ENCODE measurements around the gene TIGAR. TPM values are rescaled to one million over a fixed set of nuclear protein-coding genes. Genes with fewer than 3 reads are reported as not detected.

The TIGAR gene
- total and polyA plus RNA-seq, 2 of the 8 experiments (the other 6 are each of a cell fraction or from before 2014, with no cell fraction given) = 3.8 to 26.4 TPM

DNA sequence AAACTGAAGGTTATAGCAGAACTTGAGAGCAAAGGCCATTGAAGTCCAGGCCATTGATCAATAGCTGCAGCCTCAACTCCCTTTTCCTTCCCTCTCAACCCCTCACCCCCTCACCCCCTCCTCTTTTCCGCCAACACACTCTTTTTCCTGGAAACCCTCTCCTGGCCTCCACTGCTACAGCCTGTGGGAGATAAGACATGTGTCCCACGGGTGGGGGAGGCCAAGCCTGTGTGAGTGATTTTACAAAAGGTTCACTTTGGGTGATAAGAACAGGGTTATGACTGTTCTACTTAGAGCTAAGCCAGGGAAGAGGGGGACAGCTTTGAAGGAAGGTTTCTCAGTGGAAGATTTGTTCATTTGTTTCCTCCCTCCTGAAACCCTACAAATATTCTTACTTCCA, 67.6 kb downstream of the TIGAR start:
- ChIA-PET POLR2A (ENCODE audit: partially characterized antibody) (no interaction called here), CTCF (ENCODE audit: partially characterized antibody) (interaction anchor here (1.5 to 1.6 kb wide), 2 partner anchors 17 to 138 kb away, joined by 5 read pairs; no protein-coding TSS in a partner anchor)
- Histone ChIP-seq H2BK120ac (replicated peaks; ENCODE audit: low read depth, low read length) (no peak overlapping the region), H2BK5ac (ENCODE audit: low read depth, low read length) (no peak overlapping the region), H2AK5ac (ENCODE audit: low read depth, low read length) (no peak overlapping the region), H3K4me1 (replicated peaks in 1 of 4; ENCODE audit: control insufficient read depth in 3 of 4, insufficient read depth in 4 of 4, low read length in 3 of 4) (peaks cover 0 to under 1% (median 0%) of the 10 kb centered on the region in 4 experiments; a peak in 1 of 7 replicates), H3K36me3 (ENCODE audit: control insufficient read depth in 2 of 4, insufficient read depth in 4 of 4, low read length in 3 of 4) (no peaks in the 10 kb centered on the region), H3K23ac (ENCODE audit: insufficient read length) (no peak overlapping the region), H3K56ac (replicated peaks; ENCODE audit: insufficient read length, low read depth, low read length) (no peak overlapping the region), H3K4me3 (ENCODE audit: extremely low read depth in 1 of 4, insufficient read depth in 2 of 4, low read depth in 3 of 4, low read length in 4 of 4) (no peak overlapping the region), H3K14ac (ENCODE audit: insufficient read length) (no peak overlapping the region), H3K4ac (replicated peaks; ENCODE audit: insufficient read length, low read depth, low read length) (no peak overlapping the region), H4K20me1 (replicated peaks in 1 of 2; ENCODE audit: control insufficient read depth in 1 of 2, insufficient read depth in 2 of 2, low read length in 2 of 2) (no peaks in the 10 kb centered on the region), H3K9ac (replicated peaks in 1 of 4; ENCODE audit: extremely low read depth in 1 of 4, low read depth in 3 of 4, low read length in 3 of 4) (no peak overlapping the region), H2BK12ac (ENCODE audit: low read depth, low read length) (no peak overlapping the region), H3K79me2 (ENCODE audit: control insufficient read depth in 1 of 2, insufficient read depth in 2 of 2, low read length in 2 of 2) (no peaks in the 10 kb centered on the region), H3K4me2 (ENCODE audit: insufficient read depth in 1 of 2, low read depth in 2 of 2, low read length in 2 of 2) (no peak overlapping the region), H3K9me3 (ENCODE audit: insufficient read depth in 2 of 2, low read depth in 1 of 2, low read length in 1 of 2) (no peaks in the 10 kb centered on the region), H4K8ac (ENCODE audit: extremely low read depth, insufficient read depth, low read length) (no peak overlapping the region), H3K18ac (ENCODE audit: extremely low read depth, low read length) (no peak overlapping the region), H2BK15ac (ENCODE audit: low read length) (no peak overlapping the region), H4K91ac (replicated peaks; ENCODE audit: insufficient read length, low read length) (no peak overlapping the region), H2BK20ac (ENCODE audit: low read length) (no peak overlapping the region), H3K23me2 (ENCODE audit: low read depth, low read length) (no peaks in the 10 kb centered on the region), H3K79me1 (ENCODE audit: low read depth, low read length) (no peaks in the 10 kb centered on the region), H3K27me3 (replicated peaks in 1 of 4; ENCODE audit: control insufficient read depth in 3 of 4, extremely low read depth in 1 of 4, insufficient read depth in 3 of 4, low read length in 3 of 4) (peaks cover 0 to 1% (median 0%) of the 10 kb centered on the region in 4 experiments; a peak in 1 of 7 replicates), H4K5ac (ENCODE audit: insufficient read length, low read depth, low read length) (no peak overlapping the region), H2AFZ (ENCODE audit: low read length) (no peak overlapping the region), H3K27ac (ENCODE audit: low read depth, low read length) (no peak overlapping the region)
- DNase-seq (ENCODE audit: low read depth in 1 of 2, low spot score in 2 of 2) (no peak), FAIRE-seq (no peak)
- TF ChIP-seq SIRT6 (IDR thresholded peaks at IDR 0.05; ENCODE audit: low read length) = no peak
- TF ChIP-seq CREB1 (IDR thresholded peaks at IDR 0.05) = no peak
- no peak for TF ChIP-seq SIN3A (conservative IDR thresholded peaks at IDR 0.05 in 1 of 2, IDR thresholded peaks at IDR 0.05 in 1 of 2; ENCODE audit: low read depth in 1 of 2, low read length in 2 of 2)
- WGBS, 2 experiments (ENCODE audit: extremely low coverage in 1 of 2, insufficient coverage in 1 of 2, insufficient read length in 1 of 2, insufficient replicate concordance in 2 of 2, low coverage in 1 of 2, low lambda C conversion rate in 2 of 2, missing lambda C conversion rate in 1 of 2) = 80% methylated on average over 1 to 2 of the region's 2 CpGs
